Fibroblast of the aortic adventitia (primary cell): ENCODE measurements around the gene EPN2. TPM values are rescaled to one million over a fixed set of nuclear protein-coding genes. Genes with fewer than 3 reads are reported as not detected.
A peak's percentile ranks its signal among the peaks of the same experiment; 100 is the strongest.

Experiments
- DNase-seq: peaks from one replicate; pipeline ENCODE4 v3.0.0-alpha.2; 2010; ENCODE audit warnings: low read depth
- H3K4me3 ChIP-seq: 2 replicates; pipeline ENCODE4 v1.5.1; 2011; ENCODE audit warnings: low read depth, mild to moderate bottlenecking, control low read depth, low read length, moderate library complexity
- total RNA-seq: library from RNA; depleted of rRNA; stranded (reverse); fragments of >200 nt; gene quantifications from 2 replicates; pipeline ENCODE4 v1.2.3, GENCODE V29; 2012; ENCODE audit warnings: low replicate concordance
- TF ChIP-seq, protein P1 (sequence below): IDR thresholded peaks from 2 replicates; pipeline ENCODE4 v1.5.1; 2011; ENCODE audit warnings: mild to moderate bottlenecking, low read length, control low read depth, inconsistent platforms; ENCODE audit not compliant: insufficient read depth

Gene EPN2
- total RNA-seq, 1 donor = 30.7 TPM

GRCh38 chr17:19371259-19372010, 134.3 kb downstream of the EPN2 start:
- H3K4me3 ChIP-seq = no peak overlapping the region
- TF ChIP-seq, protein P1, sequence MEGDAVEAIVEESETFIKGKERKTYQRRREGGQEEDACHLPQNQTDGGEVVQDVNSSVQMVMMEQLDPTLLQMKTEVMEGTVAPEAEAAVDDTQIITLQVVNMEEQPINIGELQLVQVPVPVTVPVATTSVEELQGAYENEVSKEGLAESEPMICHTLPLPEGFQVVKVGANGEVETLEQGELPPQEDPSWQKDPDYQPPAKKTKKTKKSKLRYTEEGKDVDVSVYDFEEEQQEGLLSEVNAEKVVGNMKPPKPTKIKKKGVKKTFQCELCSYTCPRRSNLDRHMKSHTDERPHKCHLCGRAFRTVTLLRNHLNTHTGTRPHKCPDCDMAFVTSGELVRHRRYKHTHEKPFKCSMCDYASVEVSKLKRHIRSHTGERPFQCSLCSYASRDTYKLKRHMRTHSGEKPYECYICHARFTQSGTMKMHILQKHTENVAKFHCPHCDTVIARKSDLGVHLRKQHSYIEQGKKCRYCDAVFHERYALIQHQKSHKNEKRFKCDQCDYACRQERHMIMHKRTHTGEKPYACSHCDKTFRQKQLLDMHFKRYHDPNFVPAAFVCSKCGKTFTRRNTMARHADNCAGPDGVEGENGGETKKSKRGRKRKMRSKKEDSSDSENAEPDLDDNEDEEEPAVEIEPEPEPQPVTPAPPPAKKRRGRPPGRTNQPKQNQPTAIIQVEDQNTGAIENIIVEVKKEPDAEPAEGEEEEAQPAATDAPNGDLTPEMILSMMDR = no peak
- no peak for DNase-seq

GRCh38 chr17:19372011-19372370, 134.8 kb downstream of the EPN2 start:
- no peak for DNase-seq
- TF ChIP-seq, protein P1 = no peak
- H3K4me3 ChIP-seq = no peak overlapping the region

- TF ChIP-seq, protein P1 = no peak
- no peak for DNase-seq
- H3K4me3 ChIP-seq = no peak overlapping the region
Observed at GRCh38 chr17:19372439-19372838, 135.3 kb downstream of the EPN2 start.

DNA sequence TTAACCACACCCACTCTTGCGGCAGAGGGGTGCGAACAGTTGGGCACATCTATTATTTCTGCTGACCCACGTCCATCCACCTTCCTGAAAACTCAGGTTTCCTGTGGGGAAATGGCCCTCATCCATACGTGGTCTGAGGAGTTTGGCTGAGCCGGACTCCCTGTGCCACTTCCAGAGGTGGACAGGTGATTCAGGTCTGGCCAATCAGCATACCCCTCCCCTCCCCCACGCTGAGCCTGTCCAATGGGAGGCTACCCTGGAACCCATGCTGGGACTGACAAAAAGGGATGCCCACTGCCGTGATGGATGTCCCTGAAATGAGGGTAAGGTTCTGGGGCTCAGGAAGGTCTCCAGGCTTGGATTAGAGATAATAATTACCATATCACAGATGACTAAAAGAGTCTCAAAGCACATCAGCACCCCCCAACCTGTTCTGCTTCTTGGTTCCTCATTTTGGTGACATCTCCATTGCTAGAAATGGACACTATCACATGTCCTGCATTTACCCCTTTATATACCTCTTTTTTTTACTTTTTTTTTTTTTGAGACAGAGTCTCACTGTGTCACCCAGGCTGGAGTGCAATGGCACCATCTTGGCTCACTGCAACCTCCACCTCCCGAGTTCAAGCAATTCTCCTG, 135.8 kb downstream of the EPN2 start:
- DNase-seq = no peak
- H3K4me3 ChIP-seq = no peak overlapping the region
- TF ChIP-seq, protein P1 = no peak

GRCh38 chr17:19374136-19374535, 137.0 kb downstream of the EPN2 start:
- DNase-seq = peak; percentile 66
- H3K4me3 ChIP-seq = no peak overlapping the region
- TF ChIP-seq, protein P1 = no peak

DNA sequence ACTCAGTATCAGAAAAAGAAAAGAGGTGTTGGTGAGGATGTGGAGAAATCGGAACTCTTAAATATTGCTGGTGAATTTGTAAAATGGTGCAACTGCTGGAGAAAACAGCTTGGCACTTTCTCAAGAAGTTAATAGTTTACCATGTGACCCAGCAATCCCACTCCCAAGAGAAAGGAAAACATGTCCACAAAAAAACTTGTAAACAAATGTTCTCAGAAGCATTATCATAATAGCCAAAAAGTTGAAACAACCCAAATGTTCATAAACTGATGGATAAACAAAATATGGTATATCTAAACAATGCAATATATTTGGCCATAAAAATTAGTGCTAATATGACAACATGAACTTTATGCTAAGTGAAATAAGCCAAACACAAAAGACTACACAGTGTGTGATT, 138.6 kb downstream of the EPN2 start:
- TF ChIP-seq, protein P1 = no peak
- no peak overlapping the region for H3K4me3 ChIP-seq
- no peak for DNase-seq

GRCh38 chr17:19376811-19377210, 139.6 kb downstream of the EPN2 start:
- no peak for DNase-seq
- peak overlapping the region; percentile 89 for H3K4me3 ChIP-seq
- TF ChIP-seq, protein P1 = no peak
